NAMALWA (cell line): Measurements from ENCODE around the gene ARMH2.
A peak's percentile ranks its signal among the peaks of the same experiment; 100 is the strongest.
"Not testable (repeated sequence)": the region's sequence is repeated elsewhere in the genome, so short reads cannot be mapped to it uniquely, and the experiment has no call there.

Source experiments
- DNase-seq: peaks from one replicate; pipeline ENCODE4 v3.0.0-alpha.2; 2015; ENCODE audit warnings: low spot score

ARMH2 gene

GRCh38 chr6:24764833-24765828 is 33.6 kb downstream of the ARMH2 start:
- not testable (repeated sequence) for DNase-seq

GRCh38 chr6:24763578-24763977 is 35.1 kb downstream of the ARMH2 start:
- no peak for DNase-seq

GRCh38 chr6:24761851-24762250 is 36.9 kb downstream of the ARMH2 start:
- no peak for DNase-seq

GRCh38 chr6:24761193-24761835 is 37.4 kb downstream of the ARMH2 start:
- DNase-seq: peak; percentile 47

DNA sequence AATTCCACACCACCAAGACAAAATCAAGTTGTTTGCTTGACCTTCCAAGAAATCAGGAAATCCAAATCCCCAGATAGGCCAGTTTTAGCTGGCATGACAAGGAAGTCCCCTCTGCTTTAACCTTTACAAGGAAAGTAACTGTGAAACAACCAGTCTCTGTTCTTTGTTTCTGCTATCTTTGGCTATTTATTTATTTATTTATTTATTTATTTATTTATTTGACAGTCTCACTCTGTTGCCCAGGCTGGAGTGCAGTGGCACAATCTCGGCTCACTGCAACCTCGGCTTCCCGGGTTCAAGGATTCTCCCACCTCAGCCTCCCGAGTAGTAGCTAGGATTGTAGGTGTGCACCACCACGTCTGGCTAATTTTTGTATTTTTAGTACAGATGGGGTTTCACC is 38.5 kb downstream of the ARMH2 start:
- no peak for DNase-seq

DNA sequence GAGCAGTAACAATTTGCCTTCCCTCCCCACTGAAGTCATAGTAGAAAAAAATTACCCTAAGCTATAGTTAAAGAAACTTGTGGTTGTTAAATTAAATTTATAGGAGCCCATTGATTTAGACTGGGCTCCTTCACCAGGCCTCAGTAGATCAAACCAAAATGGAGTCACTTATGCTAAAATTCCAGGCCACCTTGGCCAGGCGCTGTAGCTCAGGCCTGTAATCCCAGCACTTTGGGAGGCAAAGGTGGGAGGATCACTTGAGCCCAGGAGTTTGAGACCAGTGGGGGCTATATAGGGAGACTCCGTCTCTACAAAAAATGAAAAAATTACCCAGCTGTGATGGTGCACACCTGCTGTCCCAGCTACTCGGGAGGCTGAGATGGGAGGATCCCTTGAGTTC is 39.0 kb downstream of the ARMH2 start:
- DNase-seq: no peak

GRCh38 chr6:24757611-24758010 is 41.1 kb downstream of the ARMH2 start:
- DNase-seq: no peak

DNA sequence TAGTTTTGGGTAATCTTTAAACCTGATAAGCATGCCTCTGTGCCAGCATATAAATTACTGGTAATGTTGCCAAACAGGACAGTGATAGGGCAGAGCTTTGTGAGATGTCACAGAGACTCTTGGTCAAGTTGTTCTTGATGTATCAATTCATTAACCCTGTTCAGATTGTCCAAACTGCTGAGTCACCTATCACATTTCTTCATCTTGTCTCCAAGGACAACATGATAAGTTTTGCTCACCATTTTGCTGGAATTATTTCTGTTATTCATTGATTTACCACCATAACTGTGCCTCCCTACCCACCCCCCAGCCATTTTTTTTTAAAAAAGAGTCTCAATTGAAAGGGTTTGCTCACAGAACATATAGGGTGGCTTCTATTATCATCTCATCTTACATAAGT is 43.4 kb downstream of the ARMH2 start:
- no peak for DNase-seq

- not testable (repeated sequence) for DNase-seq
These were observed 44.3 kb downstream of the ARMH2 start for GRCh38 chr6:24754378-24754777.

DNA sequence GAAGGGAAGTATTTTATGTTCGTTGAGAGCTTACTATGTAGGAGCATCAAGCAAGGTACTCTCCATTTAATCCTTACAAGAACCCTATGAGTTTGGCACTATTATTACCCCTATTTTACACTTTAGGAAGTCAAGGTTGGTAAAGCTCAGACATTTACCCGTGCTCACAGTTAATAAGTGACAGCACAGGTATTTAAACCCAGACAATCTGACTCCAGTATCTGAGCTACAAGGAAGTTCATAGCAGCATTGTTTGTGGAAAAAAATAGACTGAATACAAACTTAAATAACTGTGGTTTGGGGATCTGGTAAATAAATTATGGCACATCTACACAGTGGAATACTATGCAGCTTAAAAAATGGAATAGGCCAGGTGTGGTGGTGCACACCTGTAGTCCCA is 45.2 kb downstream of the ARMH2 start:
- no peak for DNase-seq

GRCh38 chr6:24752917-24753492 is 45.7 kb downstream of the ARMH2 start:
- DNase-seq: no peak

DNA sequence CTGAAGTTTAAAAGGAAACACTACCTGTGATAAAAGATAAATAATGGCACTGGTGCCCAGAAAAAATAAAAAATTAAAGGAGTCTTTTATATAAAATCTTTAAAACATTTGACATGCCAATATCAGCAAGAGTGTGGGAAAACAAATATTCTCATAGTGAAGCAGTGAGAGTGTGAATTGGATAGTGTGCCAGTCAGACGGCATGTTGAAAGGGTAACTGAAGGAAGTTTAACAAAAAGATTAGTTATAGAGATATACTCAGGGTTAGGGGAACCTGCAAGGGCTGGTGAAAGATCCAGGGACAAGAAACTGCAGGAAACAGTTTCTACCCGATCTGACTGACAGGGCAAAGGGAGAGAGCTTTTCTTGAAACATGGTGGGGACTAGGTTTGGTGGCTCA is 46.2 kb downstream of the ARMH2 start:
- no peak for DNase-seq

DNA sequence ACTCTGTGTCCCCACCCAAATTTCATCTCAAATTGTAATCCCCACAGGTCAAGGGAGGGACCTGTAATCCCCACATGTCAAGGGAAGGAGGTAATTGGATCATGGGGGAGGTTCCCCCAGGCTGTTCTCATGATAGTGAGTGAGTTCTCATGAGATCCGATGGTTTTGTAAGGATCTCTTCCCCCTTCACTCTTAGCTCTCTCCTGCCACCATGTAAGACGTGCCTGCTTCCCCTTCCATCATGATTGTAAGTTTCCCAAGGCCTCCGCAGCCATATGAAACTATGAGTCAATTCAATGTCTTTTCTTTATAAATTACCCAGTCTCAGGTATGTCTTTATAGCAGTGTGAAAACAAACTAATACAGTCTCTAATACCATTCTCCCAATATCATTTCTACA is 47.8 kb downstream of the ARMH2 start:
- DNase-seq: not testable (repeated sequence)

GRCh38 chr6:24749297-24749696 is 49.4 kb downstream of the ARMH2 start:
- no peak for DNase-seq
